ENCODE measurements around the gene SH3GL1. TPM values are rescaled to one million over a fixed set of nuclear protein-coding genes. Genes with fewer than 3 reads are reported as not detected.

SH3GL1 gene, protein sequence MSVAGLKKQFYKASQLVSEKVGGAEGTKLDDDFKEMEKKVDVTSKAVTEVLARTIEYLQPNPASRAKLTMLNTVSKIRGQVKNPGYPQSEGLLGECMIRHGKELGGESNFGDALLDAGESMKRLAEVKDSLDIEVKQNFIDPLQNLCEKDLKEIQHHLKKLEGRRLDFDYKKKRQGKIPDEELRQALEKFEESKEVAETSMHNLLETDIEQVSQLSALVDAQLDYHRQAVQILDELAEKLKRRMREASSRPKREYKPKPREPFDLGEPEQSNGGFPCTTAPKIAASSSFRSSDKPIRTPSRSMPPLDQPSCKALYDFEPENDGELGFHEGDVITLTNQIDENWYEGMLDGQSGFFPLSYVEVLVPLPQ
- 10 to 100 TPM; 51.1 to 56.6 TPM for total RNA-seq
- total RNA-seq = 34.4 to 45.2 reads per million in 2 donors

DNA sequence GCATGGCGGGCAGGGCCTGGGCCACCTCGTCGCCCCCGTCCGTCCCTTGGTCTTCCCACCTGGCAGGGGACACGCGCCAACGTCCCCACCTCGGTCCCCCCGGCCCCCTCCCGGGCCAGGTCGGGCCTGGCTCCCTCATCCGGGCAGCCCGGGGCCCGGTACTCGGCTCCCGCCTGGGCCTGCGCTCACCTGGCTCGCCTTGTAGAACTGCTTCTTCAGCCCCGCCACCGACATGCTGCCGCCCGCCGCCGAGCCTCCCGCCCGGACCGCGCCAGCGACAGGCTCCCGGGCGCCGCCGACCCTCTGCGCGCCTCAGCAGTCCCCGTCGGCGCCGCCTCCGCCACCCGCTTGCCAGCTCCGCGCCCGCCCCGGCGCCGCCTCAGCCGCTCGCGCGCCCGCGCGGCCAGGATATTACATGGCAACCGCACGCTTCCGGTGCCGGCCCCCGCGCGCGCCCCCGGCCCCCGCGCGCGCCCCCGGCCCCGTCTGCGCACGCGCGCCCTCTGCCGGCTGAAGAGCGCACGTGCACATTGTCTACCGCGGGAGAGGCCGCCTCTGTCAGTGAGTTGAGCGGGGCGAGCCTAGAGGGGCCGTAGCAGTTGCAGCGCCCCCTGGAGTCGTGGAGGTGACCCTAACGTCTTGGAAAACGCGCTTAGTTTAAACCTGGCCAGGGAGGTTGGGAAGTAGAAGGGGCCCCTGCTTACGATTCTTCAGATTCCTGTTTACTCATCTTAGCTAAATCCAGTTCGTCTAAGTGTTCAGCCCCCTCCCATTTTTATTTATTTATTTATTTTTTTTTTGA lies at the start of gene SH3GL1:
TSS of gene SH3GL1 (minus strand) at position 413 of the 802 bp plus-strand sequence. CDS start at position 234, 179 bp downstream.
- peak within 1 kb of the TSS; percentile 95 for H3K4me3 Mint-ChIP-seq

DNA sequence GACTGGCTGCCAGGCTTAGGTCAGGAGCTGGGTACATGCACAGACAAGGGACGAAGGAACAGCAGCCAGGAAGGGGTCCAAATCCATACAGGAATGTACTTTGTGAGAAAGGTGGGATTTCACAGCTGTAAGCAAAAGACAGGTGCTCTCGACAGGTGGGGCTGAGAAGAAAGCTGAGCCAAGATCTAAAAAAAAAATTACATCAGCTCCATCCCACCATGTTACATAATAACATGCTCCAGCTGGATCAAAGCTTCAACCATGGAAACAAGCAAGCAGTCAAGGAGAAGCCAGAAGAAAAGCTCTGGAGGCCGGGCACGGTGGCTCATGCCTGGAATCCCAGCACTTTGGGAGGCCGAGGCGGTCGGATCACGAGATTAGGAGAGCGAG lies 49.3 kb upstream of the SH3GL1 start:
- no peak overlapping the region for H3K27ac Mint-ChIP-seq
- no peak overlapping the region for H3K4me3 Mint-ChIP-seq
- no peak for ATAC-seq
- no peaks in the 10 kb centered on the region for H3K9me3 ChIP-seq (ENCODE audit: control insufficient read depth, low read length, poor library complexity, severe bottlenecking)
- no peaks in the 10 kb centered on the region for H3K27me3 Mint-ChIP-seq
- no peak for DNase-seq
- peaks cover 3% of the 10 kb centered on the region for H3K36me3 Mint-ChIP-seq (ENCODE audit: low read depth)
- H3K4me1 Mint-ChIP-seq = no peaks in the 10 kb centered on the region

More for the DNA sequence above, at the start of gene SH3GL1:
- H3K27ac Mint-ChIP-seq = peak within 1 kb of the TSS; percentile 97
- H3K27me3 Mint-ChIP-seq = no peaks in the 10 kb centered on the region
- peak; percentile 71 for ATAC-seq
- peak; percentile 90 to 94 (median 92) for DNase-seq
- H3K4me1 Mint-ChIP-seq = peaks cover 40% of the 10 kb centered on the region
- no peaks in the 10 kb centered on the region for H3K36me3 Mint-ChIP-seq (ENCODE audit: low read depth)
- H3K9me3 ChIP-seq (ENCODE audit: control insufficient read depth, low read length, poor library complexity, severe bottlenecking) = no peaks in the 10 kb centered on the region

DNA sequence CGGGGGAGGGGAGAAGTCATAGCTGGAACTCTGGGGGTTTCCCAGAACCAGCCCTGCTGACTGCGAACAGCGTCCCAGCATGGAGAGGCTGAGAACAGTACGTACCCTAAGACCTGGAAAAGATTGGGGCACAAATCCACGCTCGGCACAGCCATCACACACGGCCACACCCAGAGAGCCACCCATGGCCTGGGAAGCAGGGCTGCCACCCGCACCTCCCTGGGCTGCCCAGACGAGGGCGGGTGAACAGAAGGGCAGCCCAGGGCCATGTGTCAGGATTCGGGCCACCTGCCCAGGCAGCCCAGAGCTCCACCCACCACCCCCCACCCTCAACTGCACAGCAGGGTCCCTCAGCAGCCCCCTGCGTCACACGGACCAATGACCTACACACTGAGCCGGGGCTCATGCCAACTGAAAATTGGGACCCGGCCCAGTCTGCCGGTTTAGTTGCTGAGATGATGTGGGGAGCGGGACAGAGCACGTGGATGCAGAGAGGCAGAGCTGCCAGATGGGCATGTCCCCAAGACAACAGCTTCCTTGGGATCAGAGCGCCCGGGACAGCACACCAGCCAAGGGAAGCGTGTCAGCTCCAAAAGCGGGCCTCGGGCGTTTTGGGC lies 48.8 kb upstream of the SH3GL1 start:
- Mint-ChIP-seq H3K27ac (no peak overlapping the region), H3K4me3 (no peak overlapping the region), H3K36me3 (ENCODE audit: low read depth) (peaks cover 3% of the 10 kb centered on the region), H3K27me3 (no peaks in the 10 kb centered on the region), H3K4me1 (no peaks in the 10 kb centered on the region)
- DNase-seq (no peak), ATAC-seq (no peak)
- H3K9me3 ChIP-seq (ENCODE audit: control insufficient read depth, low read length, poor library complexity, severe bottlenecking) = no peaks in the 10 kb centered on the region

DNA sequence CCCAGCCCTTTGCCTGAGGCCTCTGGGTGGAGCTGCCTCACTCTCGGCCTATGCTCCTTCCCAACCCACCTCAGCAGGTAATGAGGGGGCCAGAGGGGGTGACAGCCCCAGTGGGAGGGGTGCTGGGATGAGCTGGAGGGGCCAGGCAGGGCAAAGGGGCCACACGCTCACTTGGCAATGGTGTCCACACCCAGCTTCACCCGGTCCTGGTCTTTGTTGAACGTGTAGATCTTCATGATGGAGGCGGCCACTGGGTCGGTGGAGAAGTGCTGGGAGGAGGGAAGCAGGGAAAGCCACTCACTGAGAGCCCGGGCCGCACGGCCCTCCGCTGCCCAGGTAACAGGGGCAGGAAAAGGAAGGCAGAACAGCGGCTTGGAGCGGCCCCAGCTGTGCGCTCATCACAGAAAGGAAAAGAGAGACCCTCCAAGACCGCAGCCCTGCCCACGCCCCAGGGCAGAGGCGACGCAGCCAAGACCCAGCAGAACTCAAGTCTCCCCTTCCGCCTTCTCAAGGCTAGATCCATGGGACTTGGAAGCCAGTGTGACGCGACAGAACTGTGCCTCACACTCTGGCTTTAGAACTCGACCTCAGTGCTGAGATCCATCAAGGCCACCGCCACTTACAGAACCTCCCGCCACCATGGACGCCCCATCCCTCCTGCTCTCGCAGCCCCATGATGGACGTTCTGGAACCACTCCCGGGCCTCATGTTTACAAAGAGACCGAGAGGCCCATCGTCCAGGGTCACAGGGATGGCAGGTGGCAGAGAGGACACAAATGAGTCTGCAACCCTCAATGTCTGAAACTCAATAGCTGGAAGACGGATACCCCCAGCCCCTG lies 48.0 kb upstream of the SH3GL1 start:
- peaks cover 3% of the 10 kb centered on the region for H3K36me3 Mint-ChIP-seq (ENCODE audit: low read depth)
- no peak overlapping the region for H3K4me3 Mint-ChIP-seq
- no peaks in the 10 kb centered on the region for H3K9me3 ChIP-seq (ENCODE audit: control insufficient read depth, low read length, poor library complexity, severe bottlenecking)
- no peak overlapping the region for H3K27ac Mint-ChIP-seq
- H3K4me1 Mint-ChIP-seq = no peaks in the 10 kb centered on the region
- DNase-seq (no peak), ATAC-seq (no peak)
- no peaks in the 10 kb centered on the region for H3K27me3 Mint-ChIP-seq

DNA sequence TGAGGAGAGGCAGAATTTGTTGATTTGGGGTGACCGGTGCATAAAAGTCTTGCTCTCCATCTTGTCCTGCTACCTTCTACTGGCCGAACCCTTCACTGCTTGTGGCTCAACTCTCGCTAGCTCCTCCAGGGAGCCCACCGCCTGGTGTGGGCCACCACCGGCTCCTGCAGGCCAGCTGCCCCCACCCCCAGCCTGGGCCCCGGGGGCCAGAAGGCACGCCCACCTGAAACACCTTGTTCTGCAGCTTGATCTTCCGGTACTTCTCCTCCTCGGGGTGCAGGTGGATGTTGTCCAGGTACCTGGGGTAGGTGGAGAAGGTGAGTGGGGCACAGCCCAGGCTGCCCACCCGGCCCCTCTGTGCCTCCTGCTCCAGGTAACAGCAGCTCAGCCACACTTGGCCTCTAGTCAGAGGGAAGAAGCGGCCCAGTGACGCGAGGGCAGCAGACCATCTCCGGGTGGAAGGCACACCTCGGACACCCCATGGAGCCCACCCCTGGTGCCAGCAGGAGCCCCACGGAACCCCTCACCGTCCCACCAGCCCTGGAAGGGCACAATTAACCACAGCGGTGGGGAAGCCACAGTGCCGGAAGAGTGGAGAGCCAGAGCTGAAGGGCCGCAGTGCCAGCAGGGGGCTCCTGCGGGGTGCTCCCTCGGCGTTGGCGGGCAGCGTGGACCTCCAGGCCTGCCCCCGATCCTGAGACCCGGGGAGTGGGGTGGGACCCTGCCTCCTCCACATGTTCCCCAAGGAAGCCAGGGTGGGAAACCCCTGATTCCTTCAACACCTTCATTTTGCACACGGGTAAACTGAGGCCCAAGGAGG lies 47.2 kb upstream of the SH3GL1 start:
- H3K9me3 ChIP-seq (ENCODE audit: control insufficient read depth, low read length, poor library complexity, severe bottlenecking) = no peaks in the 10 kb centered on the region
- Mint-ChIP-seq H3K4me3 (no peak overlapping the region), H3K27me3 (no peaks in the 10 kb centered on the region), H3K27ac (no peak overlapping the region), H3K4me1 (no peaks in the 10 kb centered on the region), H3K36me3 (ENCODE audit: low read depth) (peaks cover 3% of the 10 kb centered on the region)
- ATAC-seq = no peak
- DNase-seq = no peak

DNA sequence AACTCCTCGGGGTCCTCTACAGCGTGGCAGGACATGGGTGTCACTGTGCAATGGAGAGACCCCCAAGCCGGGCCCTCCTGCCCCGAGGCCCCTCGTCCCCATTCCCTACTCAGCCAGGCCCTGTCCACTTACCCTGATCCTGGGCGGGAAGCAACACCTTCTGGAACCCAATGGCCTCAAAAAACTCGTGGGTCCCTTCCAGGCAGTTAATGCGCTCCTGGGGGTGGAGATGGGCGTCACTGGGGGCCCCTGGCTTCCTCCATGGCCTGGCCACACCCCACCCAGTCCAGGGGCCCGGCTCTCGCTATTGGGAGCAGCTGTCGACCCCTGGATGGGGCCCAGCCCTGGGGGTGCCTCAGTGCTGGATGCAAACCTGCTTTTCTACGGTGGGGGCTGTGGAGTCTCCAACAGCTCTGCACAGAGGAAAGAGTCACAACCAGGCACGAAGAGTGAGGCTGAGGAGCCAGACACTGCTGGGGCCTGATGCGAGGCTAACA lies 46.4 kb upstream of the SH3GL1 start:
- peaks cover 4% of the 10 kb centered on the region for H3K4me1 Mint-ChIP-seq
- H3K9me3 ChIP-seq (ENCODE audit: control insufficient read depth, low read length, poor library complexity, severe bottlenecking) = no peaks in the 10 kb centered on the region
- peaks cover 3% of the 10 kb centered on the region for H3K36me3 Mint-ChIP-seq (ENCODE audit: low read depth)
- H3K4me3 Mint-ChIP-seq = peak overlapping the region; percentile 39
- no peak for DNase-seq
- no peaks in the 10 kb centered on the region for H3K27me3 Mint-ChIP-seq
- H3K27ac Mint-ChIP-seq = no peak overlapping the region
- ATAC-seq = no peak

DNA sequence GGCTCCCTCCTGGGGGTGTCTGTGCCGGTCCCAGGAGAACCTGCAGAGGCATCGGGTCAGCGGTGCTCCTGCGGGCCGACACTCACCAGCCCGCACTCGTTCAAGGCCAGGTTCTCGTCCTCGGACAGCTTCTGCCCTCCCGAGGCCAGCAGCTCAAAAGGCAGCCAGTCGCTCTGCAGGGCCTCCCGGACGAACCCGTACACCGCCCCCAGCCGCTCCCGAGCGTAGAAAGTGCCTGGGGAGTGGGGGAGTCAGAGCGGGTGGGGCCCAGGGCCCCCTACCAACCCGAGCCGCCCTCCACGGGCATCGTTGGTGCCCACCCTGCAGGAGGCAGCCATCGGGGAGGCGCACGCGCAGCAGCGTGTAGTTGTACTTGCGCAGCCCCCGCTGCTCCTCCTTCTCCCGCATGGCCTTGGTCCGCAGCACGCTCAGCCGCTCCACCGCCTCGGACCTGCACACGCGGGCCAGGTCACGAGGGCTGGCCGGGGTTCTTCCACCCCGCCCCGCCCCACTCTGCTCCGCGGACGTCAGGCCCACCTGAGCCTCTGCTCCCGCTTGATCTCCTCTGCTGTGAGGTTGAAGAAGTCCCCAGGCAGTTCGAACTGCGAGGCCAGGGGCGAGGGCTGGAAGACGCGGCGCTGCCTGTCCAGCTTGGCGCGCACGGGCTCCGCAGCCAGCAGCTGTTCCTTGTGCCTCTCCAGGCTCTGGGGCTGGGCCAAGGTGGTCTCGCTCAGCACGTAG lies 45.8 kb upstream of the SH3GL1 start:
- Mint-ChIP-seq H3K36me3 (ENCODE audit: low read depth) (peaks cover 3% of the 10 kb centered on the region), H3K27ac (no peak overlapping the region)
- no peak for DNase-seq

DNA sequence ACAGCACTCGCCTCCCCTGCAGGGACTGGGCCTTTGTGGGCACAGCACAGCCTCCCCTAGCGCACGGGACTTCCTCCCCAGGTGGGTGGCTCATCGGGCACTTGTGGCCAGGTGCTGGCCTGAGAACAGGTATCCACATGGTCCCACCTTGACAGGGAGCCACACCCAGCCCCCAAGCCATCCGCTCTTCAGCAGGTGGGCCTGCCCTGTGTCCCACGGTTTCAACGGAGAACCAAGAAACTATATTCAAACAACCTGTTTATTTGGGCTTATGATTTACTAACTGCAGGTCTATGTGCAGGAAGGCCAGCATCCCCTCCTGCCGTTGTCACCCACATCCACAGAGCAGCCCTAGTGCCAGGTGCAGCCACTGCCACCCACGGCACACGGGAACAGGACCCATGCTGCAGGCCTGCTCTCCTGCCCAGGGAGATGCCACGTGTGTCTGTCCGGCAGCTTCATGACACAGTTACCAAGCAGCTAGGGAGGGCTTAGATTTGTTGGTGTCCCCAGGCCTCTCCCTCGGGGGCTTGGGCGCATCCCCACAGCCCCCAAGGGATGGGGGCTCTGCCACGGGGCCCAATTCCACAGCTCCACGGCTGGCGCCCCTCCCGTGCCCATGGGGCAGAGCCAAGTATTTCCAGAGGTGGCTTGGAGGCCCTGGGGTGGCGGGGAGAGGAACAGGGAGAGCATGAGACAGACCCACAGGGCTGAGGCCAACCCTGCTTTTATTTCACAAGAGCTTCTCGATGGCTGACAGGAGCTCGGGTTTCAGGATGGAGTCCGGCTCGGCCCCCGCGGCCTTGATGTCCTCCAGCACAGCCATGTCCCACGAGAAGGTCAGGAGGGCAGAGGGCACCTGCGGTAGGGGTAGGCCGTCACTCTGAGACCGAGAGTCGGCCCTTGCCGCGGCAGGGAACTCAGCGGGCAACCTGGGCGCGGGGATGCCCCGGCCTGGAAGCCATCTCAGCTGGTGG lies 44.7 kb upstream of the SH3GL1 start:
- ATAC-seq (no peak), DNase-seq (no peak)
- H3K4me3 Mint-ChIP-seq = no peak overlapping the region
- no peaks in the 10 kb centered on the region for H3K27me3 Mint-ChIP-seq
- H3K27ac Mint-ChIP-seq = peak overlapping the region; percentile 71
- H3K9me3 ChIP-seq (ENCODE audit: control insufficient read depth, low read length, poor library complexity, severe bottlenecking) = no peaks in the 10 kb centered on the region
- H3K36me3 Mint-ChIP-seq (ENCODE audit: low read depth) = peaks cover 3% of the 10 kb centered on the region
- peaks cover 4% of the 10 kb centered on the region for H3K4me1 Mint-ChIP-seq

More for the DNA sequence above, 45.8 kb upstream of the SH3GL1 start:
- peaks cover 4% of the 10 kb centered on the region for H3K4me1 Mint-ChIP-seq
- H3K9me3 ChIP-seq (ENCODE audit: control insufficient read depth, low read length, poor library complexity, severe bottlenecking) = no peaks in the 10 kb centered on the region
- no peaks in the 10 kb centered on the region for H3K27me3 Mint-ChIP-seq
- H3K4me3 Mint-ChIP-seq = peak overlapping the region; percentile 39
- no peak for ATAC-seq

DNA sequence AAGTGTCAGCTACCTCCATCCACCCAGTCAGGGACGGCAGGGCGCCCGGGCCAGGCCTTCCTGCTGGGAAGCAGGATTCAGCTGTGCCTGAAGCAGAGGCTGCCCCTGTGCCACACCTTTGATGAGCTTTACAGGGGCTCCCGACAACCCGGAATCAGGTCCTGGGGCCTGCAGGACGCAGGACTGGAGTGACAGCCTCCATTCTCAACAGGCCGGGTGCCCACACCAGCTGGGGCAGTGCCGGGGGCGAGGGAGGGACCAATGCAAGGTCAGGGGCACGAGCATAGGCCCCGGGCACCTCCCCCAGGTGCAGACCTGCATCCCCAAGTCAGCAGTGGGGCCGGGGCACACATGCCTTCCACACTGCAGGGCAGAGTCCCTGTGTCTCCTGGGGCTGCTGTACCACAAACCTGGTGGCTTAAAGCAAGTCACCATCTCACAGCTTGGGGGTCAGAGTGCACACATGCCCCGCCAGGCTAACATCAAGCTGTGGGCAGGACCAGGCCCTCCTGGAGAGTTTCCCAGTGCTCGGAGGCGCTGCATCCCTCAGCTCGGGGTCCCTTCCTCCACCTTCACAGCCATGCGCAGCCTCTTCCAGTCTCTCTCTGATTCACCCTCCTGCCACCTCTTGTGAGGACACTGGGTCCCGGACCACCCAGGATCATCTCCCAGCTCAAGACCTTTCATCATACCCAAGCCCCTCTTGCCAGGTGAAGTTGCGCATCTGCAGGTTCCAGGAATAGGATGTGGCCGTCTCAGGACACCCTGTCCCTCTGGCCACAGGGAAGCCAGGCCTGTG lies 43.8 kb upstream of the SH3GL1 start:
- H3K9me3 ChIP-seq (ENCODE audit: control insufficient read depth, low read length, poor library complexity, severe bottlenecking) = no peaks in the 10 kb centered on the region
- Mint-ChIP-seq H3K4me3 (peak overlapping the region; percentile 57), H3K36me3 (ENCODE audit: low read depth) (peaks cover 3% of the 10 kb centered on the region), H3K4me1 (peaks cover 4% of the 10 kb centered on the region), H3K27me3 (no peaks in the 10 kb centered on the region), H3K27ac (peak overlapping the region; percentile 71)
- ATAC-seq = peak; percentile 18
- DNase-seq = no peak

DNA sequence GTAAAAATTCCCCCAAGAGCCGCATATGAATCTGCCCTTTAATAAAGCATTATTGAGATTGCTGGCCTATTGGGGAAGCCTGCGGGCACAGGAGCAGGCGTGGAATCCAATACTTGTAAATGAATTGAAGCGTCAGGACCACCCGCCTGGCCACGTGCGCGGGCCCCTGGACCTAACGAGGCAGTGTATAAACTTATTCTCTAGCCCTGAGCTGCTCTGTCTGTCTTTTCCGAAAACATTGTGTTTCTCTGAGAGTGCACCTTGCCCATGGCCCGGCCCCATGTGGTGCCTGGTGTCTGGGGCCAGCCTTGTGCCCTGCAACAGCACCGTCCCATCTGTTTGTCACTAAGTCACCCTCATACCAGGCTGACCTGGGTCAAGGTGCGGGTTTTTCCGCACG lies 42.8 kb upstream of the SH3GL1 start:
- Mint-ChIP-seq H3K4me1 (peaks cover 4% of the 10 kb centered on the region), H3K27ac (no peak overlapping the region), H3K36me3 (ENCODE audit: low read depth) (peaks cover 3% of the 10 kb centered on the region), H3K4me3 (peak overlapping the region; percentile 36), H3K27me3 (no peaks in the 10 kb centered on the region)
- no peaks in the 10 kb centered on the region for H3K9me3 ChIP-seq (ENCODE audit: control insufficient read depth, low read length, poor library complexity, severe bottlenecking)
- no peak for DNase-seq
- ATAC-seq = peak; percentile 6

Data from T-helper 17 cell (primary cell).